Middle frontal gyrus (tissue), 1 donor: ENCODE measurements around the gene SLC35D1.
"Not testable (repeated sequence)": the region's sequence is repeated elsewhere in the genome, so short reads cannot be mapped to it uniquely, and the experiment has no call there.

Source experiments
- DNase-seq: peaks from one replicate; pipeline ENCODE4 v3.0.0-alpha.2; 2015; ENCODE audit warnings: low spot score; ENCODE audit errors: extremely low spot score

SLC35D1 gene

GRCh38 chr1:66993076-66993475 is 60.9 kb downstream of the SLC35D1 start:
- DNase-seq: no peak

- no peak for DNase-seq
These were observed 68.1 kb downstream of the SLC35D1 start for GRCh38 chr1:66985835-66986234.

- DNase-seq: no peak
These were observed 69.5 kb downstream of the SLC35D1 start for GRCh38 chr1:66984491-66984890.

GRCh38 chr1:66982561-66983260 is 71.2 kb downstream of the SLC35D1 start:
- no peak for DNase-seq

GRCh38 chr1:66981679-66982078 is 72.3 kb downstream of the SLC35D1 start:
- peak; percentile 19 for DNase-seq

GRCh38 chr1:66980745-66981367 is 73.1 kb downstream of the SLC35D1 start:
- DNase-seq: no peak

GRCh38 chr1:66979621-66980020 is 74.3 kb downstream of the SLC35D1 start:
- not testable (repeated sequence) for DNase-seq

- no peak for DNase-seq
These were observed 75.7 kb downstream of the SLC35D1 start for GRCh38 chr1:66978201-66978600.

GRCh38 chr1:66968574-66968973 is 85.4 kb downstream of the SLC35D1 start:
- DNase-seq: no peak

- DNase-seq: not testable (repeated sequence)
These were observed 87.6 kb downstream of the SLC35D1 start for GRCh38 chr1:66966188-66966873.

- DNase-seq: no peak
These were observed 96.0 kb downstream of the SLC35D1 start for GRCh38 chr1:66957938-66958337.

- no peak for DNase-seq
These were observed 99.7 kb downstream of the SLC35D1 start for GRCh38 chr1:66954208-66954607.

- DNase-seq: no peak
These were observed 102.4 kb downstream of the SLC35D1 start for GRCh38 chr1:66951513-66951912.
